ENCODE results near the gene TIAM2. TPM values are rescaled to one million over a fixed set of nuclear protein-coding genes. Genes with fewer than 3 reads are reported as not detected.
A peak's percentile ranks its signal among the peaks of the same experiment; 100 is the strongest.

TIAM2 gene
- total RNA-seq, 2 experiments from 2014 or later = 5.4 to 6.2 TPM

- Histone ChIP-seq H3K4me2 (ENCODE audit: low read length) (peak overlapping the region; percentile 33), H3K27ac (ENCODE audit: low read depth, low read length, poor library complexity, severe bottlenecking) (no peak overlapping the region), H2AFZ (ENCODE audit: low read length) (peak overlapping the region; percentile 3; the same call in 1 of the 2 replicates), H3K9me2 (ENCODE audit: insufficient read depth, low read length) (no peaks in the 10 kb centered on the region), H3K4me3 (ENCODE audit: low read depth, low read length, poor library complexity, severe bottlenecking) (peak overlapping the region; percentile 34), H3K79me2 (ENCODE audit: insufficient read depth, low read depth, low read length) (peaks cover 16% of the 10 kb centered on the region; the same call in 1 of the 2 replicates), H4K20me1 (ENCODE audit: insufficient read depth, low read length) (no peaks in the 10 kb centered on the region), H3K4me1 (ENCODE audit: insufficient read depth, low read length, poor library complexity, severe bottlenecking) (peaks cover 58% of the 10 kb centered on the region), H3K36me3 (ENCODE audit: insufficient read depth, low read length) (no peaks in the 10 kb centered on the region), H3K9me3 (ENCODE audit: low read length) (no peaks in the 10 kb centered on the region)
- DNase-seq (ENCODE audit: low spot score) = no peak
- intact Hi-C loops (cut with micrococcal nuclease; ENCODE audit: unreplicated experiment) = no loop called here
- TF ChIP-seq EZH2phosphoT487 (IDR thresholded peaks at IDR 0.05; ENCODE audit: borderline replicate concordance, low read depth, low read length) = no peak
- TF ChIP-seq CTCF (conservative IDR thresholded peaks at IDR 0.05; ENCODE audit: low read length) = no peak
- BruUV-seq (replicated peaks) = no TSS peak
- ChIA-PET CTCF (ENCODE audit: unreplicated experiment) (no interaction called here), POLR2A (interaction anchor here (0.5 to 1.2 kb wide), 6 partner anchors 12 to 182 kb away, joined by 3 to 4 read pairs (median 3); no protein-coding TSS in a partner anchor)
Measured at GRCh38 chr6:155185544-155185943, 190.4 kb downstream of the TIAM2 start.

GRCh38 chr6:155186052-155186658, 191.0 kb downstream of the TIAM2 start:
- Histone ChIP-seq H3K79me2 (ENCODE audit: insufficient read depth, low read depth, low read length) (peaks cover 16% of the 10 kb centered on the region; the same call in 1 of the 2 replicates), H3K4me2 (ENCODE audit: low read length) (peak overlapping the region; percentile 33), H3K27ac (ENCODE audit: low read depth, low read length, poor library complexity, severe bottlenecking) (no peak overlapping the region), H2AFZ (ENCODE audit: low read length) (peak overlapping the region; percentile 3; the same call in 1 of the 2 replicates), H3K36me3 (ENCODE audit: insufficient read depth, low read length) (no peaks in the 10 kb centered on the region), H3K9me3 (ENCODE audit: low read length) (no peaks in the 10 kb centered on the region), H3K4me1 (ENCODE audit: insufficient read depth, low read length, poor library complexity, severe bottlenecking) (peaks cover 52% of the 10 kb centered on the region), H3K4me3 (ENCODE audit: low read depth, low read length, poor library complexity, severe bottlenecking) (peak overlapping the region; percentile 34), H4K20me1 (ENCODE audit: insufficient read depth, low read length) (no peaks in the 10 kb centered on the region), H3K9me2 (ENCODE audit: insufficient read depth, low read length) (no peaks in the 10 kb centered on the region)
- no TSS peak for BruUV-seq (replicated peaks)
- CTCF ChIA-PET (ENCODE audit: unreplicated experiment) = no interaction called here
- DNase-seq (ENCODE audit: low spot score) = no peak
- POLR2A ChIA-PET = interaction anchor here (0.5 to 1.0 kb wide), 2 partner anchors 34 to 130 kb away, joined by 3 read pairs; no protein-coding TSS in a partner anchor
- intact Hi-C loops (cut with micrococcal nuclease; ENCODE audit: unreplicated experiment) = no loop called here
- no peak for TF ChIP-seq EZH2phosphoT487 (IDR thresholded peaks at IDR 0.05; ENCODE audit: borderline replicate concordance, low read depth, low read length)
- TF ChIP-seq CTCF (conservative IDR thresholded peaks at IDR 0.05; ENCODE audit: low read length) = no peak

- Histone ChIP-seq H3K27ac (ENCODE audit: low read depth, low read length, poor library complexity, severe bottlenecking) (no peak overlapping the region), H3K4me3 (ENCODE audit: low read depth, low read length, poor library complexity, severe bottlenecking) (no peak overlapping the region), H4K20me1 (ENCODE audit: insufficient read depth, low read length) (no peaks in the 10 kb centered on the region), H3K9me3 (ENCODE audit: low read length) (no peaks in the 10 kb centered on the region), H3K79me2 (ENCODE audit: insufficient read depth, low read depth, low read length) (peaks cover 16% of the 10 kb centered on the region; the same call in 1 of the 2 replicates), H2AFZ (ENCODE audit: low read length) (no peak overlapping the region), H3K36me3 (ENCODE audit: insufficient read depth, low read length) (no peaks in the 10 kb centered on the region), H3K4me2 (ENCODE audit: low read length) (peak overlapping the region; percentile 33; the same call in 1 of the 2 replicates), H3K4me1 (ENCODE audit: insufficient read depth, low read length, poor library complexity, severe bottlenecking) (peaks cover 42% of the 10 kb centered on the region), H3K9me2 (ENCODE audit: insufficient read depth, low read length) (no peaks in the 10 kb centered on the region)
- TF ChIP-seq CTCF (conservative IDR thresholded peaks at IDR 0.05; ENCODE audit: low read length) = no peak
- TF ChIP-seq EZH2phosphoT487 (IDR thresholded peaks at IDR 0.05; ENCODE audit: borderline replicate concordance, low read depth, low read length) = no peak
- ChIA-PET CTCF (ENCODE audit: unreplicated experiment) (no interaction called here), POLR2A (interaction anchor here (0.7 to 1.2 kb wide), 2 partner anchors 22 to 126 kb away, joined by 3 to 6 read pairs; no protein-coding TSS in a partner anchor)
- DNase-seq (ENCODE audit: low spot score) = no peak
- BruUV-seq (replicated peaks) = no TSS peak
- intact Hi-C loops (cut with micrococcal nuclease; ENCODE audit: unreplicated experiment) = no loop called here
Measured at GRCh38 chr6:155187106-155187505, 192.0 kb downstream of the TIAM2 start.
